GM21576 (cell line): Measurements from ENCODE around the gene DEPP1.
"Not testable (repeated sequence)": the region's sequence is repeated elsewhere in the genome, so short reads cannot be mapped to it uniquely, and the experiment has no call there.

Experiments
- ATAC-seq: cut with Tn5 transposase; IDR thresholded peaks from one replicate; pipeline ENCODE4 v1.9.1; 2021; ENCODE audit warnings: mild to moderate bottlenecking, moderate library complexity; ENCODE audit not compliant: unreplicated experiment

DEPP1 gene, protein sequence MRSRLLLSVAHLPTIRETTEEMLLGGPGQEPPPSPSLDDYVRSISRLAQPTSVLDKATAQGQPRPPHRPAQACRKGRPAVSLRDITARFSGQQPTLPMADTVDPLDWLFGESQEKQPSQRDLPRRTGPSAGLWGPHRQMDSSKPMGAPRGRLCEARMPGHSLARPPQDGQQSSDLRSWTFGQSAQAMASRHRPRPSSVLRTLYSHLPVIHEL

GRCh38 chr10:44978570-44979280 lies at the start of gene DEPP1:
TSS of gene DEPP1 (minus strand) at chr10:44978809. CDS start at chr10:44978030, 779 bp downstream.
- ATAC-seq: no peak

- no peak for ATAC-seq
Measured at GRCh38 chr10:45023426-45023825, 44.8 kb upstream of the DEPP1 start.

GRCh38 chr10:45015590-45015989 lies 37.0 kb upstream of the DEPP1 start:
- no peak for ATAC-seq

GRCh38 chr10:45014557-45014956 lies 35.9 kb upstream of the DEPP1 start:
- not testable (repeated sequence) for ATAC-seq

DNA sequence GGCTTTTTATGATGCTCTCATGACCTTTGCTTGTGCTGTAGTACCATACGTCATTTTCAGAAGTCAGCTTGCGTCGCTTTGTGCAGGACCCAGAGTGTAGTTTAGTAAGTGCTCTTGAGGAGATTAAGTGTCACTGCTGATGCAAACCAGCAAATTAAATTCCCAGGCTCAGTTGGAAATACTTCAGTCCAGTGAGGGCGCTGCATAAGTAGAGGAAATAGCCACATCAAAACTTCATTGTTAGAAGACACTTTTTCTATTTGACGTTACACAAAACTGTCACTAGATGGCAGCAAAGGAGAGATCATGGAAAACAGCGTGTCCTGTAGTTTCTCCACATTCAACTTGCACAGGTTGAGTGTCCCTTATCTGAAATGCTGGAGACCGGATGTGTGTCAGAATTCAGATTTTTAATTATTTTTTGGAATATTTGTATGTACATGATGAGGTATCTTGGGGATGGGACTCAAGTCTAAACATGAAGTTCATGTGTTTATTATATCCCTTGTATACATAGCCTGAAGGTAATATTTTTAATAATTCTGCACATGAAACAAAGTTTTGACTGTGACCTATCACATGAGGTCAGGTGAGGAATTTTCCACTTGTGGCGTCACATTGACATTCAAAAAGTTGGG lies 30.0 kb upstream of the DEPP1 start:
- peak; percentile 95 for ATAC-seq

DNA sequence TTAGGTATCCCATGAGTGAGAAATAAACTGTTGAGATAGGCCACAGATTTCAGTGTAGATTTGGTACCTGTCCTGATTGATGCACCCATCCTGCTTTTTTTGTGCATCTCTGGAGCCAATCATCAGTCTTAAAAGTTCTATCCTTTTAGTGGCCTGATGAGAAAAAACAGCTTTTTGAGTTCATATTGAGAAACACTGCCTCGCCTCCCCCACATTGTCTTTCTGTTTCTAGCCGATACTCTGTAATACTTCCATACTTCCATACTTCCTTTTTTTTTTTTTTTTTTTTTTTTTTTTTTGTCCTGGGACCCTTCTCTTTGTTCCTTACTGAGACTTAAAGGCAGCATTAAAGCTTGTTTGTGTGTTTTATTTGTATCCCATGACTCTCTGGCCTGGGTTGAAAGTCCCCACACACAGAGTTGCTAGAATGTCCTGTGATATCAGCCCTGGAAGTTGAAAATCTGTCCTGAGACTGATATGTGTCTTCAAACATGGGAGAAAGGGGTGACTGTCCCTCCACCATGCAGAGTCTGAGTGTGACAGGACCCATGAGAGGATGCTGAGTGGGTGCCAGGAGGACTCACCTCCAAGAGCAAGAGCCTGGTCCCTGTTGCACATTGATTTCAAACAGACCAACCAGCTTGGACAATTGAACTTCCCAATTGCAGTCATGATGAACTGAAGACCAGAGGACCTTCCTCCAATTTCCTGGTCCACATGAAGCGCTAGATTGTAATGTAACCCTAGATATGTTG lies 27.8 kb upstream of the DEPP1 start:
- no peak for ATAC-seq

- ATAC-seq: no peak
Measured at GRCh38 chr10:45005284-45005683, 26.7 kb upstream of the DEPP1 start.

DNA sequence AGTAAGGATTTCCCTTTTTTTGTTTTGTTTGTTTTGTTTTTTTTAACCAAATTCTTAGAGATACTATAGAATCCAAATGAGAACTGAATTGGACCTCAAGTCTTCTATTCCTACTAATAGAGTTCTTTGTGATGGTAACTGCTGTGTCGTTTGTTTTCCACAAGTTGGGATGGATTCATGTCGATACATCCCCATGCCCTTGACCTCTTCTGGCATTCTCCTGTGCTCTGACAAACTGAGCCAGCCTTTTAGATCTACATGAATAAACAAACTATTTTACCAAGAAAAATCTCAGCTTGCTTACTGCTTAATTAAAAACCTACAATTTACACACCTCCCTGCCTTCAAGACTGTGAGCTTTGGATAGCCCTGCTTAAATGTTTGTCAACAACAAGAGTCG lies 26.1 kb upstream of the DEPP1 start:
- ATAC-seq: no peak

DNA sequence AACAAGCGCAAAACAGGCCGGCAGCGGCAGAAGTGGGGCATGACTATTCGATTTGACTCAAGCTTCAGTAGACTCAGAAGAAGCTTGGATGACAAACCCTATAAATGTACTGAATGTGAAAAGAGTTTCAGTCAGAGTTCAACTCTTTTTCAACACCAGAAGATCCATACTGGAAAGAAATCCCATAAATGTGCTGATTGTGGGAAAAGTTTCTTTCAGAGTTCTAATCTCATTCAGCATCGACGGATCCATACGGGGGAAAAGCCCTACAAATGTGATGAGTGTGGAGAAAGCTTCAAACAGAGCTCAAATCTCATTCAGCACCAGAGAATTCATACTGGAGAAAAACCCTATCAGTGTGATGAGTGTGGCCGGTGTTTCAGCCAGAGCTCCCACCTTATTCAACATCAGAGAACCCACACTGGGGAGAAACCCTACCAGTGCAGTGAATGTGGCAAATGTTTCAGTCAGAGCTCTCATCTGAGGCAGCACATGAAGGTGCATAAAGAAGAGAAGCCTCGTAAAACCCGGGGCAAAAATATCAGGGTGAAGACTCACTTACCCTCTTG lies 24.9 kb upstream of the DEPP1 start:
- ATAC-seq: no peak

DNA sequence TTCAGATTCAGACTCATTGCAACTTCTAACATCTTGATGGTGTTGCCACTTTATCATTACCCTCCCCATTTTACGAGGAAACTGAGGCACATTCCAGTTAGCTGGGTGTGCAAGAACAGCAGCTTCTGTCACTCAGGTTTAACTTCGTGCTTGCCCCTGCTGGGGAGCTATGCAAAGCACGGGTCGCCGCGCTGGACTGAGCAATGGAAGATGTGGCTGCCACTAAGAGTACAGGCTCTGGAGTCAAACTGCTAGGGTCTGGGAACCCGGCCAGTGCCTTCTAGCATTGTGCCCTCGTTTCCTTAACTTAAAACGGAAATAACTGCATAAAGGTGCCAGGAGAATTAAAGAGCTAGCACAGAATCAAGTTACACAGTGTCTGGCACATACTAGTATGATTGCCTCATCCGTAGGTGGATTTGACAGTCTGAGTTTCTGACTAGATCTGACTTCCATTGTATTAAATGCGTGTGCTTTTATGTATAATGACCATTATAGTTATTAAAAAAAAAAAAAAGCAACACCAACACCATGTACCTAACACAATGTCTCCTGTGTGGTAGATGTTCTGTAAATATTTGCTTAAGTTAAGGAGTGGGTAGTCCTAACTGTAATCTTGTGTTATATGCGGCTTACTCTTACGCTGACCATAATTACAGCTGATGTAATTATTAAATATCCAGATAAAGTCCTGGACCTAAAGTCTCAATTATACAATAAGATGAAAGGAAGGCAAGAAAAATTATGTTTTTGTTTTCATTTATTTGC lies 23.0 kb upstream of the DEPP1 start:
- ATAC-seq: peak; percentile 78

DNA sequence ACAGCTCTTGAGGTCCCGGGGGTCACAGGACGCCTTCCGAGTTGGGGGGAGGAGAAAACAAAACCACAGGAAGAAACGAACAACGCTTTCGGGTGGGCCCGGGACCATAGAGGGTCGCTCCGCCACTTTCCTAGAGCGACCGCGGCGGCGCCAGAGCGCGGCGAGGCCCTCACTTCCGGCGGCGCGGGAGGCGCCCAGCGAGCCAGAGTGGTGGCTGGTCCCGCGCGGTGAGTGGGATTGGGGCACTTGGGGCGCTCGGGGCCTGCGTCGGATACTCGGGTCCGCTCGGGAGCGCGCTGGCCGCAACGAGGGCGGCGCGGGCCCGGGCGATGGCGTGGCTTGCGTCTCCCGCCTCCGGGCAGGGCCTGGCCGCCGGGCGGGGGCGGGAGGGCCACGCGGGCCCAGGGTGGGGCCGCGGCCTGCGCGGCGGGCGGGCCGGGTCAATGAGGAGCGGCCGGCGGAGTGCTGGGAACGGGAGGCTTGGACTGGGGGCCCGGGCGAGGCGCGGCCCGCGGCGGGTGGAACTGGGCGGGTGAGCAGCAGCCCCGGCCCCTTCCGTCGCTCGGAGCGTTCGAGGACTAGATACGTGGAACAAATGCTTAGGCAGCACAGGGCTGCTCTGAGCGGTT lies 22.3 kb upstream of the DEPP1 start, which contains the start of gene ZNF22:
ZNF22 (plus strand) TSS at position 172 of the 629 bp plus-strand sequence. CDS start 2,446 bp downstream, outside the sequence.
- ATAC-seq: peak; percentile 70

GRCh38 chr10:45000138-45000751 lies 21.6 kb upstream of the DEPP1 start:
- no peak for ATAC-seq

GRCh38 chr10:44998146-44998631 lies 19.6 kb upstream of the DEPP1 start:
- no peak for ATAC-seq

GRCh38 chr10:44997105-44997748 lies 18.6 kb upstream of the DEPP1 start:
- no peak for ATAC-seq

DNA sequence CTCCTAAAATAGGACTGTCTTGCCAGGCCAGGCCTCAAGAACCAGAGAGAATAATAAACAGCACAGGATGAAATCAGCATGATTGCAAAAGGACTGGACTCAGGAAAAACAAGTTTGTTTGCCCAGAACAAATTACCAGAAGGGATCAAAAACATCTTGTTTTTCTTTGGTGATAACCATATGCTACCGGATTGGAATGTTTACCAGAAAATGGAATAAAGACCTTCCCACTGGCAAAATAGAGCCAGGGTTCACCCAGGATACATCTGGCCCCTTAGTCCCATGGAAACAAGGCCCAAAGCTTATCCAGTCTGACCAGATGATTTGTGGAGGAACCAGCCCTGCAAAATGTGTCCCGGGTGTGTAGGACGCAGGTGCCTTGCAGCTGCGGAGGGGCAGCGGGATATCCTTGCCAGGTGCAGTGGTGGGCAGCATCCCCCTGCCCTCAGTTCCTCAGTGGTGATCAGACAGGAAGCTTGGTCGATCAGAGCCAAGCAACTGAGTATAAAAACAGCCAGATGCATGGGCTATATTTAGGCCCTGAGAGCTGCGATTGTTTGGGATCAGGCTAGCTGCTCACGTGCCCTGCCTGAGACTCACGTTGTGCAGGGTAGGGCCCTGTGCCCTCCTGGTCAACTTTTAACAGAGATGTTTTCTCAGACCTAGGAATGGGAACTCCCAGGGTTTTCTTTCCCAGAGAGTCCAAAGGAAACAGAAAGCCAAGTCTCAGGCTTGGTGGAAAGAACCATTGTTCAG lies 17.5 kb upstream of the DEPP1 start:
- no peak for ATAC-seq

DNA sequence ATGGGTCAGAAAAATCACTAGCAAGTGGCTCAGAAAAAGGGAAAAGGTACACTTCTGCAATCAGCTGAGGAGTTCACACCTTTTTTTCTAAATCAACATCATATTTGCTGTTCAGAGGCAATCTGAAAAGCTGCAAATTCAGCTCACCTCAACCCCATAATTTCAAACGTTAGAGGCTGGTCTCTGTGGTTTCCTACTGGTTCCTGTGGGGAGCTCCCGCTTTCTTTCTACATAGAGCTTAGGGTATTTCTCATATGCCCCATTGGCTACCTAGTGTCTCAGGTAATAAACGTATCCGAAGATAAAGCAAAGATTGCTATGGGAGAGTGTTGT lies 16.9 kb upstream of the DEPP1 start:
- no peak for ATAC-seq

- no peak for ATAC-seq
Measured at GRCh38 chr10:44994752-44995530, 16.3 kb upstream of the DEPP1 start.
